Stimulated activated CD4-positive, alpha-beta T cell treated with anti-CD3 and anti-CD28 coated beads, TNF-alpha, amount 100 ng/mL, for 1 hour (primary cell): ENCODE data around the gene KIF16B.

ENCODE experiments used
- DNase-seq, 3 donors: peaks; one replicate each; pipeline ENCODE4 v3.0.0-alpha.2; 2020; ENCODE audit warnings: low read depth in 3 of 3, low spot score in 1 of 3

Gene KIF16B

GRCh38 chr20:16302818-16303217, 270.4 kb downstream of the KIF16B start:
- no peak for DNase-seq

- no peak for DNase-seq
These were observed 271.3 kb downstream of the KIF16B start for GRCh38 chr20:16301986-16302385.

- DNase-seq: no peak
These were observed 273.4 kb downstream of the KIF16B start for GRCh38 chr20:16299897-16300296.

- DNase-seq: no peak
These were observed 276.3 kb downstream of the KIF16B start for GRCh38 chr20:16296931-16297330.

GRCh38 chr20:16295534-16295933, 277.7 kb downstream of the KIF16B start:
- DNase-seq: no peak

- no peak for DNase-seq
These were observed 279.7 kb downstream of the KIF16B start for GRCh38 chr20:16293590-16293989.

GRCh38 chr20:16292226-16292880, 280.9 kb downstream of the KIF16B start:
- no peak for DNase-seq

- DNase-seq: no peak
These were observed 282.9 kb downstream of the KIF16B start for GRCh38 chr20:16290358-16290757.

- no peak for DNase-seq
These were observed 285.5 kb downstream of the KIF16B start for GRCh38 chr20:16287776-16288175.

GRCh38 chr20:16286601-16287000, 286.6 kb downstream of the KIF16B start:
- no peak for DNase-seq

- no peak for DNase-seq
These were observed 288.7 kb downstream of the KIF16B start for GRCh38 chr20:16284385-16285100.

- no peak for DNase-seq
These were observed 289.3 kb downstream of the KIF16B start for GRCh38 chr20:16283978-16284377.

- no peak for DNase-seq
These were observed 289.9 kb downstream of the KIF16B start for GRCh38 chr20:16283307-16283706.

- no peak for DNase-seq
These were observed 293.0 kb downstream of the KIF16B start for GRCh38 chr20:16280219-16280618.

GRCh38 chr20:16279320-16279719, 293.9 kb downstream of the KIF16B start:
- DNase-seq: no peak

GRCh38 chr20:16273812-16274555, 299.3 kb downstream of the KIF16B start:
- no peak for DNase-seq

GRCh38 chr20:16272780-16273360, 300.4 kb downstream of the KIF16B start:
- DNase-seq: no peak

- DNase-seq: no peak
These were observed 301.8 kb downstream of the KIF16B start for GRCh38 chr20:16271450-16271849.

- DNase-seq: no peak
These were observed 302.3 kb downstream of the KIF16B start for GRCh38 chr20:16270989-16271388.

GRCh38 chr20:16270314-16270931, 302.8 kb downstream of the KIF16B start:
- no peak for DNase-seq

- DNase-seq: no peak
These were observed 305.7 kb downstream of the KIF16B start for GRCh38 chr20:16267526-16267925.
